C4-2B (cell line): ENCODE results near the gene SFMBT2.

Experiments
- H3K27ac ChIP-seq: fragments of 450-650 bp; 2 replicates; pipeline ENCODE4 v1.5.1; 2017
- CTCF ChIP-seq: fragments of 450-650 bp; conservative IDR thresholded peaks from 2 replicates; pipeline ENCODE4 v1.5.1; 2017; ENCODE audit warnings: mild to moderate bottlenecking
- ZFX ChIP-seq: fragments of 450-650 bp; IDR thresholded peaks from 2 replicates; pipeline ENCODE4 v1.6.1; 2017

SFMBT2 gene

GRCh38 chr10:7251696-7252465 lies 159.0 kb downstream of the SFMBT2 start:
- no peak overlapping the region for H3K27ac ChIP-seq
- TF ChIP-seq ZFX (no peak), CTCF (no peak)

DNA sequence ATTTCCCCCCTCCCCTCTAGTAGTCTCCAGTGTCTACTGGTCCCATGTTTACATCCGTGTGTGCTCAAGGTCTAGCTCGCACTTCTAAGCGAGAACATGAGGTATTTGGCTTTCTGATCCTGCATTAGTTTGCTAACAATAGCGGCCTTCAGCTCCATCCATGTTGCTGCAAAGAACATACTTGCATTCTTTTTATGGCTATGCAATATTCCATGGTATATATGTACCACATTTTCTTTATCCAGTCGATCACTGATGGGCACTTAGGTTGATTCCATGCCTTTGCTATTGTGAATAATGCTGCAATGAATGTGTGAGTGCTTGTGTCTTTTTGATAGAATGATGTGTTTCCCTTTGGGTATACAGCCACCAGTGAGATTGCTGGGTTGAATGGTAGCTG lies 160.6 kb downstream of the SFMBT2 start:
- H3K27ac ChIP-seq = no peak overlapping the region
- TF ChIP-seq ZFX = no peak
- TF ChIP-seq CTCF = no peak

DNA sequence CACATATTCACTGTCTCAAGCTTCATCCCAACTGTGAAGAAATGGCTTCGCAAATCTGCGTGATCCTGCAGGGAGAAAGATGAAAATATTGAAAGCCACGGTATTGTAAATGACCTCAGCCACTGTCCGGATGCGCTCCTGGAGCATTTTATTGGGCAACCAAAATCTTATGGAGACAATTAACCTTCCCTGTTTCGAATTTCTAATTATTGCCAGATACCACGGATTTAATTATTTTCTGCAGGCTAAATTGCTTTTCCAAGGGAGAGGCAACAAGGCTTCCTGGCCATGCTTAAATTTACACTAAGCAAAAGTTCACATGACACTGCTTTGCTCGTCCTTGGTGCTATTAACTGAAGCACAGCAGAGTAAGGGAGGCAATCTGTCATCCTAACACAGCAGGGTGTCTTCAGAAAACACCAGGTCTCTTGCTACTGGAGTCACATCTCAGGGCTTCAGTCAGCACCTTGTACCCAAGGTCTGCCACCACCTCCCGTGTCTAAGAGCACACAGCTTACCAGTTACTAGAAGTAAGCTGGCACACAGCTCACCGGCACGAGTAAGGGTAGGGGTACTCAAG lies 162.2 kb downstream of the SFMBT2 start:
- H3K27ac ChIP-seq = no peak overlapping the region
- TF ChIP-seq CTCF (no peak), ZFX (no peak)

GRCh38 chr10:7248148-7248547 lies 162.7 kb downstream of the SFMBT2 start:
- no peak for TF ChIP-seq CTCF
- TF ChIP-seq ZFX = no peak
- no peak overlapping the region for H3K27ac ChIP-seq

DNA sequence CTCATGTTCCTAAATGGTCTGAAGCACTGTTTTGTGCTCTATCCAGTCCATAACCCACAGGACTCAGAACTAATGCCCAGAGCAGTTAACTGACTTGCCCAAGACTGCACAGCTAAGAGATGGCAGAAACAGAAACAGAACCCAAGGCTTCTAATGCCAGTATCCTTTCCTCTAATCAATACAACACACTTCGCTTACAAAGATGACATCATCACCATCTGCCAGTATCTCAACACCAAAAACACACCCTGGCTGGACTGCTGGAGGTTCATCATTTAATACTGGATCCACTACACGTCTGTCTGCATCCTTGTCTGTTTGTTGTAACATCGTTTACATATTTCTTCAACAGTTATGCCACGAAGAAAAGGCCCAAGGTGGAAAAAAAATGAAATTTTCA lies 165.3 kb downstream of the SFMBT2 start:
- no peak for TF ChIP-seq CTCF
- TF ChIP-seq ZFX = no peak
- H3K27ac ChIP-seq = no peak overlapping the region

DNA sequence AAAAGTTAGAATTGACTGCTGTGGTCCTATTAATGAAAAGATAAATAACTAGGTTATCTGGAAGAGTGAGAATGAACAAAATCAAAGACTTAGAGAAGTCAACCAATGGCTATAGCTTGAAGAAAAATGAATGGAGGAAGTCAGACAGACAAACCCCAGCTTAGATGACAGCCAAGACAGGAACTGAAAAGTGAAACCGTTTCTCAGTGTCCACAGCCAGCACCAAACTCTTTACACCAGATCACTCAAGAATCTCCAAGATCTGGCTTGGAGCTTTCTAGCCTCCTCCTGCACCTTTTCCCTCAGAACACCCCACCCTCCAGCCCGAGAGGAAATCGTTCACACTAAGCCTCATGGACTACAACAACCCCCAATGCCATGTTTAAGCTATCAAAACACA lies 167.0 kb downstream of the SFMBT2 start:
- H3K27ac ChIP-seq = no peak overlapping the region
- TF ChIP-seq CTCF = no peak
- TF ChIP-seq ZFX = no peak

GRCh38 chr10:7243139-7243538 lies 167.7 kb downstream of the SFMBT2 start:
- no peak for TF ChIP-seq ZFX
- no peak for TF ChIP-seq CTCF
- no peak overlapping the region for H3K27ac ChIP-seq
